Fibroblast of the aortic adventitia (primary cell): ENCODE data around the gene CHST15. TPM values are rescaled to one million over a fixed set of nuclear protein-coding genes. Genes with fewer than 3 reads are reported as not detected.

Experiments
- DNase-seq: peaks from one replicate; pipeline ENCODE4 v3.0.0-alpha.2; 2010; ENCODE audit warnings: low read depth
- H3K4me3 ChIP-seq: 2 replicates; pipeline ENCODE4 v1.5.1; 2011; ENCODE audit warnings: low read depth, mild to moderate bottlenecking, control low read depth, low read length, moderate library complexity
- CTCF ChIP-seq: IDR thresholded peaks from 2 replicates; pipeline ENCODE4 v1.5.1; 2011; ENCODE audit warnings: mild to moderate bottlenecking, low read length, control low read depth, inconsistent platforms; ENCODE audit not compliant: insufficient read depth
- total RNA-seq: library from RNA; depleted of rRNA; stranded (reverse); fragments of >200 nt; gene quantifications from 2 replicates; pipeline ENCODE4 v1.2.3, GENCODE V29; 2012; ENCODE audit warnings: low replicate concordance

Gene CHST15
- total RNA-seq, 1 donor, result 2.0 TPM

- DNase-seq, result no peak
- H3K4me3 ChIP-seq, result no peak overlapping the region
- no peak for TF ChIP-seq CTCF
These were observed 88.8 kb downstream of the CHST15 start for GRCh38 chr10:124004663-124005004.

DNA sequence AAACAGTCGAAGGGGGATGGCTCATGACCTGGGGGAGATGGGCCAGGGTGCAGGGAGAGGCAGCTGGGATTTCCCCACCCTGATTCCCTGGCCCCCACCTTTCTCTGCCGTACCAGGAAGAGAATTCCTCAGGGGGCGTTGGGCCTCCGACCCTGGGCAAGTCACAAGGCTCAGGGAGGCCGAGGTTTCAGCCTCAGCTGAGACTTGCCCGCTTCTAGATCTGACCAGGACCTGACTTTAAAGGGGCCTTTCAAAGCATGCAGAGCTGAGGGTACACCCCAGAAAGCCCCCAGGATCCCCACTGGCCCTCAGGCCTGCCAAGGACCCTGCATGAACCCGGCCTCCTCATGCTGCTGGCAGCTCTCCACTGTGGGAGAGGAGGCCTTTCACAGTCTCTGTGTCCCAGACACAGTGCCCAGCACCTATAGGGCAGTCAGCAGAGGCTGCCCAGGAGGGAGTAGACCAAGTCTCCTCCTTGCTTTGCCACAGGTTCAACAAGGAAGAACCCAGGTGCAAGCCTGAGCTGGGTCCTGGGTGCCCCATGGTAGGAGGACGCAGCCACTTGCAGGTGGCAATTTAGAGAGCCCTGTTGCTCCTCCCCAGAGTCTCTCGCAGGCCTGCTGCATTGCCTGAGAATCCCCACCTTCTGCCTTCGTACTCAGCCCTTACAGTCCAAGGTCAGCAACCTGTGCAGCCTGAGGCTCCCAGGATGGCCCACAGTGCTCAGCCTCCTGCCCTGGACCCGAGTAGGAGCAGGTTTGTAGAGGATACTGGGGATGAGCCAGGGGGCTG is 89.3 kb downstream of the CHST15 start:
- no peak overlapping the region for H3K4me3 ChIP-seq
- no peak for DNase-seq
- TF ChIP-seq CTCF, result no peak

DNA sequence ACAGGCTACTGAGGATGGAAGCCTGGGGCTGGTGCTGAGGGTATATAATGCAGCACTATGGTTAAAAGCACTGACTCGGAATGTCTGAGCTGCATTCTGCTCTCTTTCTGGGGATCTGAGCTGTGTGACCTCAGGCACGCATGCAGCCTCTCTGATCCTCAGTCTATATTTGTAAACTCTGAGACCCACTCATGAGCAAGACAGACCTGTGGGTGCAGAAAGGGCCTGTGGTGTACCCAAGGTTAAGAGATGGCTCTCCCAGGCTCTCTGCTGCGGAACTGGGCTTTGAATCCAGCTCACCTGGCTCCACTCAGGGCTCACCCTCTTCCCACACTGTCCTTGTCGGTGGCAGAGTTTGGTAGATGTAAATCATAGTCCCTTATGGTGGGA is 89.9 kb downstream of the CHST15 start:
- no peak overlapping the region for H3K4me3 ChIP-seq
- DNase-seq, result no peak
- TF ChIP-seq CTCF, result no peak

DNA sequence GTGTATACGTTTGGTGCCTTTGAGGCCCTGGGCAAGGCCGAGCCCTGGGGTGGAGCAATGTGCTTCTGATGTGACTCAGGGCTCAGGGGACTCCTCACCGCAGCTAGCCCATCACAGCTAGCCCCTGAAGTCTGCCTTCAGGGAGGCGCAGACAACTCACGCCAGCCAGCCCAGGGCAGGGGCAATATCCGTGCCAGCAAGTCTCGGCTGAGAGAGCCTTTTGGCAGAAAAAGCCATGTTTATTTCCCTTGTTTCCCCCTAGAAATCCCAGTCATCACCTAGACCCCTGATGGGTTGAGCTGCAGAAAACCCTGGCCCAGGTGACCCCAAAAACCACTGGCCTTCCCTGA is 90.4 kb downstream of the CHST15 start:
- TF ChIP-seq CTCF, result no peak
- H3K4me3 ChIP-seq, result no peak overlapping the region
- DNase-seq, result no peak

- no peak overlapping the region for H3K4me3 ChIP-seq
- DNase-seq, result no peak
- no peak for TF ChIP-seq CTCF
These were observed 90.9 kb downstream of the CHST15 start for GRCh38 chr10:124002391-124003069.

- no peak overlapping the region for H3K4me3 ChIP-seq
- TF ChIP-seq CTCF, result no peak
- no peak for DNase-seq
These were observed 91.8 kb downstream of the CHST15 start for GRCh38 chr10:124001391-124002148.
